Activated CD8-positive, alpha-beta memory T cell treated with anti-CD3 and anti-CD28 coated beads for 4 hours (primary cell): ENCODE measurements around the gene WWTR1.

ENCODE experiments used
- DNase-seq, 2 donors: peaks; one replicate each; pipeline ENCODE4 v3.0.0-alpha.2; 2020; ENCODE audit warnings: low read depth in 2 of 2

WWTR1 gene

GRCh38 chr3:149623824-149624223, 34.0 kb downstream of the WWTR1 start:
- no peak for DNase-seq

DNA sequence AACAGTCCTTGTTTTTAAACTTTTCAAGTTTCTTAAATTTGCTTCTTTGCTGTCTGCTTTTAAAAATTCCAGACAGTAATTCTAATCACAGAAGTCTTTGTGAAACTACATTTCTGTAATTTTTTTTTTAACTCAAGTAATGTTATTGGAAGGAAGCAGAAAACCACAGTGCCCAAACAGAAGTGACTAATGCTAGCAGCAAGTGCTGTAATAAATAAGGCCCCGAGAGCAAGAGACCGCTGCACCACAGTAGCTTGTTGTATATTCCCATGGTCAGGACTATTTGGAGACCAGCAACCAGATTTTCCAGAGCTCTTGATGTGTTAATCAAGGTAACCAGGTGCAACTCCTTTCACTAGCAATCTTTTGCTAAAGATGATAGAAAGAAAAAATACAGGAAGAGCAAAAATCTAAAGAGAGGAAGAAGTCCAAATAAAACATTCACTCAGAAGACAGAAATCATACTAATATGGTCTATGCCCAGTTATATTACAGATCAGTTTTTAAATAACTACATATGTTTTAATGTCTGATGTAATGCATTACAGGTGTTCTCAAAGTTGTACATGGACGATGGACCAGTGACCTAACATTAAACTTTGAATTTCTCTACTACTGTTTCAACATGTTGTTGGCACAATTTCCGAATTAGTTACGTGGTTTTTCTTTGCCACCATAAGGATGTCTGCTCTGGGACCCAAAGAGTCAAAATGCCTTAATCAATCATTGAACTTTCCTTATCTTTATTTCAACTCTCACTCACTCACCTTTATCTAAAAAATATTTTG, 36.4 kb downstream of the WWTR1 start:
- DNase-seq = no peak

- DNase-seq = no peak
These were observed 37.4 kb downstream of the WWTR1 start for GRCh38 chr3:149620291-149621020.

DNA sequence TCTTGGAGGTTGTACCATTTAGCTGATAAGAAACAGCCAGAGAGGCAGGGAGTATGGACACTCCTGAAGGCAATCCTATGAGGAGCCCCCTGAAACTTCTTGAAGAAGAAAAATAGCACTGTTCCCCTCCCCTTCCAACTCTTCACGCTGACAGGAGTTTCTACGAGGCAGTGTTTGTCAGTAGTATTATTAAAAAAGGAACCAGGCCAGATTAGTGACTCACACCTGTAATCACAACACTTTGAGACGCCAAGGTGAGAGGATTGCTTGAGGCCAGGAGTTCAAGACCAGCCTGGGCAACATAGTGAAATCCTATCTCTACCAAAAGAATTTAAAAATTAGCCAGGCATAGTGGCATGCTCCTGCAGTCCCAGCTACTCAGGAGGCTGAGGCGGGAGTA, 38.7 kb downstream of the WWTR1 start:
- no peak for DNase-seq

DNA sequence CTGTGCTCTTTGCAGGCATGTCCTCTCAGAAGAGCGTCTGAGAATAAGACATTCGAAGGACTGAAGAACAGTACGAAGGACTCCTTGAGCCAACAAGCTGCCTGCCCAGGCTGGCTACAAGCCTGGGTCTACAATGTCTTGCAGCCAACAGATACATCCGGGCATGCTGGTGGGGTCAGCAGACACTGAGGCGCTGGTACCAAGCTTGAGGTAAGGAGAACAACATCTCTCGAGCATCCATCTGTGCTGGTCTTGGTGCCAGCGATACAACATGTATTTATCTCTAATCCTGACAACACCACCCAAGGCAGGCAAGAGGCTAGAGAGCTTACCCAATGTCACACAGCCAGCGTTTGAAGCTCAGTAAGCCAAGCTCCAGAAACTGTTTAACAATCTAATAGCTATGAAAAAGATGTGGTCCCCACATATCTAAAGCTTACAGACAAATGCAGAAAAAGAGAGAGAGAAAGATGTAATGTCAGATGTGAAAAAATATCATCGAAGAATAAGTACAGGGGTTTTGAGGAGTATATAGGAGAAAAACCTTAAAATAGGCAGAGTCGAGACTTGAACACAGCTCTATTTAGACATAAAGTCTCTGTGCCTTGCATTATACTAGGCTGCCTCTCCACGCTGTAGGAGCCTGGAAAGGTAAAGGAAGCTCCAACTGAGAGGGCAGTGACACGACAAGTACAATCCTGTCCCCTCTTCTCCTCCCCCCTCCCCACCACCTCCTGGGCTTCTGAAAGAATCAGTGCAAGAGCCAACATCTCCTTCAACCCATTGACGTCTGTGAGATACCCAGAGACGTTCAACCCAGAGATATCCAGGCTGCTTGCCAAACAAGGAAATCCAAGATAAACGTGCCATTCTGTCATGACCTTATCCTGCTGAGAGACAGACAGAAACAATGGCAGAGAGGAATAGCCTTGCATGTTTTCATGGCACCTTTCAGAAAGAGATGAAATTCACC, 39.4 kb downstream of the WWTR1 start:
- DNase-seq = no peak

DNA sequence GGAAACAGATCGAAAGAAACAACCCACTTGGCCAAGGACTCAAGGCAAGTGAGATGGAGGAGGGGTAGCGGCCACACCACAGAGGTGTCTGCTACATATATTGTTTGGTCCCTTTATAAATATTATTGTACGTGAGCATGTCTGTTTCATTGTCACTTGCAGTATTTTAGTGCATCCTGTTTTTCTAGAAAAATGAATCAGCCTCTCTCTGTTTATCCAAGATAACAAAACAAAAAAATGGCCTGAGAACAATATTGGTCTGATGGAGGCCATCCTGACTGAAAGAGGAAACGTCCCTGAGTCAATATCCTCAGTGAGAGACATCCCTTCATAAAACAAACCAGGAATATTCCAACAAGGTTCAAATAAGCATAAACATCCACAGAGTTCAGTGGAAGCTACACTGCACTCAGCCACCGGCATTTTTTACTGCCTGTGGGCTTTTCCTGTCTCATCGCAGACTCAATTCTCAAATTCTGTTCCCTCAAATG, 42.0 kb downstream of the WWTR1 start:
- no peak for DNase-seq

DNA sequence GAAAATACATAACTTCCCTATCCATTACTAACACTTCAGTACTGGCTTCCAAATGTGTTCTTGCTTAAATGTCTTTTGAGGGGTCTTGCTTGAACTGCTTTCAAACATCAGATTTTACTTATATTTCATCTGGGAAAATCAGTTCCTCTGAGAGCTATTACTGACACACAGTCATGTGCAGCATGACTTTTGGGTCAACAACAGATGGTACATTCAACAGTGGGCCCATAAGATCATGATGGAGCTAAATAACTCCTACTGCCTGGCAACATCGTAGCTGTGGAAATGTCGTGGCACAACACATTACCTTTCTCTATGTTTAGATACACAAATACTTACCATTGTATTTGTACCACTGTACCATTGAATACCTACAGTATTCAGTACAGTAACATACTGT, 43.8 kb downstream of the WWTR1 start:
- no peak for DNase-seq

- DNase-seq = no peak
These were observed 45.4 kb downstream of the WWTR1 start for GRCh38 chr3:149612456-149612855.

GRCh38 chr3:149611149-149611548, 46.7 kb downstream of the WWTR1 start:
- DNase-seq = no peak

GRCh38 chr3:149610351-149611105, 47.3 kb downstream of the WWTR1 start:
- no peak for DNase-seq

DNA sequence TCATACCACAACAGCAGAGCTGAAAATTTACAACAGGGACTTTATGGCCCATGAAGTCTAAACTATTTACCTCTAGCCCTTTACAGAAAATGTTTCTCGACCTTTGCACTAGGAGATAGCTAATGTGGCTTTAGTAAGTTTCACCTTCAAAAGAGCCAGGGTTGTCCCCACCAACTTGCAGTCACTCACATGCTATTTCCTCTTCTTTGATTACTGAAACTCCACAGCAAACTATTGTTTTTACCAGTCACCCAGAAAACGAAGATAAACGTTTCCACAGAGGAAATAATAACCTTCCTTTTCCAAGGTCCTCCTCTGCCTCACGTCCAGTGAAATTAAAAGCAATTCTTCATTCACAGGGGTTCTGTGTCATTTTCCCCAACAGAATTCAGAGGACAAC, 48.2 kb downstream of the WWTR1 start:
- no peak for DNase-seq

DNA sequence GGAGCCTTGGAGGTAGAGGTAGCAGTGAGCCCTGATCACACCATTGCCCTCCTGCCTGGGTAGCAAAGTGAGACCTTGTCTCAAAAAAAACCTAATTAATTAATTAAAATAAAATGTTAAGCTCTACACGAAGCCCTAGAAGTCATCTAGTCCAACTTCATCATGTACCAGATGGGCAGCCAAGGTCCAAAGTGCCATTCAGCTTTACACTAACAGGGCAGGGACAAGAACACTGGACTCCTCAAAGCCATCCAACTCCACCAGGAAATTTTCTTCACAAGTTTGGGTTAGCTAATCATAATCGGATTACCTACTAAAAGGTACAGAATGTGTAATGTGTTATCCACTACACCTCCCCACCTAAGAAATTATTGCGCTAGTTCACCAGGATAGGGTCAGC, 48.8 kb downstream of the WWTR1 start:
- DNase-seq = no peak

DNA sequence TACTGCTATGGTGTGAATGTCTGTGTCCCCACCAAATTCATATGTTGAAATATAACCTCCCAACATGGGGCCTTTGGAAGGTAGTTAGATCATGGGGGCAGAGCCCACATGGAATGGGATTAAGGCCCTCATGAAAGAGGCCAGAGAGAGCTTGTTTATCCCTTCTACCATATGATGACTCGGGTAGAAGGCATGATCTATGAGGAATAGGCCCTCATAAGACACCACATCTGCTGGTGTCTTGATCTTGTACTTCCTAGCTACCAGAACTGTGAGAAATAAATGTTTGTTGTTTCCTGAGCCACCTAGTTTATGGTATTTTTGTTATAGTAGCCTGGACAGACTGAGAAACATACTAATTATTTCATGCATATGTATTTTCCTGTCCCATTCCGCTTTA, 51.9 kb downstream of the WWTR1 start:
- DNase-seq = no peak

DNA sequence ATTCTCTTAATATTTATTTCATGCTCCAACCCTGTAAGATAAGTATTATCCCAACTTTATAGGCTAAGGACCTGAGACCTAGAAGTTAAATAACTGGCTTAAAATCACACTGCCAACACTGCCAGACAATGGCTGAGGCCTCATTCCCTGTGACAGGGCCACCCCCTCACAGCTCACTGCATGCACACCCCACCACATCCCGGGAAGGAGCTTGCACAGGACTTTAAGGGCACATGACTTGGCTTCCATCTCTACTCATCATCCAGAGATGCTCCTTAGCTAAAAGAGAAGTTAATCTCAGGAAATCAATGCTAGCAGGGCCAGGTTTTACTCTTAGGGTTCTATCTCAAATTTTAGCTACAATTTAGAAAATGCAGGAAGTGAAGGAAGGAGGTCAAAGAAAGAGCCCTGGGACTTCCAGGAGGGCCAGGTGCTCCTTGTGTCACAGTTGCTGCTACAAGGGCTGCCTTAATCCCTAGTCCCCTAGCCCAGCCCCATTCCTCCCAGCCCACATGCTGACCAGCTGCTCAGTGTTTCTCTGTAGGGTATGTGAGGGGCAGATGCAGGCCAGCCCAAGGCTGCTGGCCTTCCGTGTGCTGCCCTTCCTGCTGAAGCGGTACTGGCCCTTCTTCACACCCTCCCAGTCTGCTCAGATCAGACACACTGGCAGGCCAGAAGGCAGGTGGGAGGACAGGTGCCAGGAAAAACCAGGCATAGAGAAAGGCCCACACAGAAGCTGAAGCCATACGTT, 53.5 kb downstream of the WWTR1 start:
- DNase-seq = no peak

DNA sequence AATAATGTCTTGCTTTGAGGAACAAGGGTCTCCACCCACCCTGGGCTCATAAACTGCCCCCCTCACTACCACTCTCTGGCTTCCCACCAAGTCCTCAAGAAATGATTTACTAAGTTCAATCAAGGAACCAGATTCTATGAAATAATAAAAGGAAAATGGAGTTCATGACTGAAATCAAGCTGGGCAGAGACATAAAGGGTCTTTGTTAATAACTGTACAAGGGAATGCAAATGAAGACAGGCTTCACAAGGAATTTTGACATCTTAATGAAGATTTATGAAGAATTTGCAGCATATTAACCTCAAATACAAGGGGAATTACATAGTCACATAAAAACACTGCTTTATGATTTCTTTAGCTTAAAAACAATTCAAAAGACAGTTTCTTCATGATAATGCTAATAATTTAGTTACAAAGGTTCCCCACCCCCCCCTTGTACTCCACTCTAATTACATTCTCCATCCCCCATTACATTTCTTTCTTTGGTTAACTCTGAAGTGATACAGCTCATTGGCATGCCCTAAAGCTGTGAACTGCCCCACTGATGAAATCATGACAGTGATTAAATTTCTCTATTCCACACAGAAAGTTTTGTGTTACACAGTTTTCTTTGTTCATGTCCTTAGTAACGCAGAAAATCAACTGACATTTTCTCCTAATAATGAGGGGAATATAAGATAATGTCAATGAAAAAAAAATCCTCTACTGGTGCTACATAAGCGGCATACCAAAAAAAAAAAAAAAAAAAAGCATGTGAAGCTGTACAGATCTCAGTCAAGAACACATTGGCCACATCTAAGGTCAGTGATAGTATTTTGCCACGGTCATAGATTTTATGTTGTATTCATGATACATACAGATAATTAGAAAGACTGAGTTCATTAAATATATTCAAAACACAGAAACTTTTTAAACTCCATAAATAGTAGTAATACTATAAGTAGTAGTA, 54.4 kb downstream of the WWTR1 start:
- DNase-seq = no peak

DNA sequence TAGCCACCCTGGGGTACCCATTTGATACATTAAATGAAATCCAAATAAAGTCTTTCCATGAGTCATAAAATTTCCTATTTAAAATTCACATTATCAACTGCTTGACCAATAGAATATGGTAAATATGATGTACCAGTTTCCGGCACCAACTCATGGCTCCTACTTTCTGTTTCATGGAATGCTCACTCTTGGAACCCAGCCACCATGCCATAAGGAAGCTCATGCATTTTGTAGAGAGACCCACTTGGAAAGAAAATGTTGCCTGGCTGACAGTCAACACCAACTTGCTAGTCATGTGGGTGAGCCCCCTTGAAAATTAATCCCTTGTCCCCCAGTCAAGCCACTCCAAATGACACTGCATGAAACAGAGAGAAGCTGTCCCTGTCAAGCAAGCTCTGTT, 57.2 kb downstream of the WWTR1 start:
- DNase-seq = no peak

DNA sequence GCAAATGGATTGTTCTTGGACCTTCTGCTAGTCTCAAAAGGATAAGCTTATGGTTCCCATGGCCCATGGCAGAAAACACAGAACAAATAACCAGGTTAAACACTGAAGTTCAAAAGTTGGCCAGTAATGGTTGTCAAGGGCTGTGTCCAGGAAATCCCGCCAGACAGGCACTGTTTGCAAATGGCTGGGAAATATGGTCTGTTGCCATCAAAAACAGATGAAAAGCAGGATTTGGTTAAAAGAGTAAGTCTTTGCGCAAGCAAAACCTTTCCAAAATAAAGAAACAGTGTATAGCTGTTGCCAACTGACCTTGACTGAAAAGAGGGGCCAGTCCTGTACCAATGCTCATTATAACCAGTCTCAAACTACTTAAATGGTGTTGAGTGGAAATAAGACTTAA, 58.6 kb downstream of the WWTR1 start:
- DNase-seq = no peak

DNA sequence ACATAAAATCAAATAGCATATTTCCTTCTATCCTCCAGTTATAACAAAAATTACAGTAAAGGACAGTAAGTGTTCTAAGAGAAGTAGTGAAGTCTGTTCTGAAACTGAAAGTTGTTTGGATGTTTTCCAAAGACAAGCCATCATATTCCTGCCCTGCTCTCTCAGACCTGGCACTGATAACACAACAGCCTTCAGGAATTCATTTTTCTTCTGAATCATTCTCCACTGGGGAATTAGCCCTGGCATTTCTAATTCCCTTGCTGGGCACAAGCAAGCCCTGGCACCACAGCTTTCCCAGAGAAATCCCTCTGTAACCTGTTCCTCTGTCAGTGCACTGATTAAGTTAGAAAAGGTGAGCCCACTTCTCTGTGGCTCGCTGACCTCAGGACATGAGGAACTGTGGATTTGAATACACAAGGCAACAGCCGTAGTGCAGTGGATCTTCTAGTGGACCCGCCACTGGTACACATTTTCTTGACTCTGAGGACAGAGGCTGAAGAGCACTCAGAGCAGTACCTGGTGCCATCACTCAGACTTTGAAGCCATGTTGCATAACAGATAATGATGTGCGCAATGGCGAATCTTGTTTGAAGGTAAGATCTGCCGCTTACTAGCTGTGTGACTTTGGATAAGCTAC, 61.6 kb downstream of the WWTR1 start:
- DNase-seq = no peak
